NCI-H82 treated with DMSO at 0.1 percent for 48 hours (cell line): ENCODE results near the gene IQCK.

ENCODE experiments used
- DNase-seq: peaks from one replicate; lab custom pipeline; 2025; ENCODE audit not compliant: unreplicated experiment; lab: John Stamatoyannopoulos, UW

The IQCK gene

GRCh38 chr16:19857593-19858339, 139.7 kb downstream of the IQCK start:
- no peak for DNase-seq

GRCh38 chr16:19858340-19859018, 140.4 kb downstream of the IQCK start:
- DNase-seq, result no peak

- no peak for DNase-seq
Measured at GRCh38 chr16:19859166-19859565, 141.1 kb downstream of the IQCK start.

GRCh38 chr16:19859603-19860002, 141.5 kb downstream of the IQCK start:
- DNase-seq, result no peak

GRCh38 chr16:19860166-19861041, 142.3 kb downstream of the IQCK start:
- DNase-seq, result no peak

GRCh38 chr16:19861133-19861532, 143.1 kb downstream of the IQCK start:
- DNase-seq, result no peak

- no peak for DNase-seq
Measured at GRCh38 chr16:19861811-19862327, 143.8 kb downstream of the IQCK start.

- DNase-seq, result no peak
Measured at GRCh38 chr16:19863990-19864389, 145.9 kb downstream of the IQCK start.

- DNase-seq, result no peak
Measured at GRCh38 chr16:19864566-19864965, 146.5 kb downstream of the IQCK start.

GRCh38 chr16:19868421-19868820, 150.3 kb downstream of the IQCK start:
- no peak for DNase-seq

GRCh38 chr16:19871721-19872120, 153.7 kb downstream of the IQCK start:
- DNase-seq, result no peak

- no peak for DNase-seq
Measured at GRCh38 chr16:19872179-19872863, 154.2 kb downstream of the IQCK start.

GRCh38 chr16:19872935-19873334, 154.9 kb downstream of the IQCK start:
- DNase-seq, result no peak

- DNase-seq, result no peak
Measured at GRCh38 chr16:19874026-19874425, 156.0 kb downstream of the IQCK start.

- no peak for DNase-seq
Measured at GRCh38 chr16:19874851-19875546, 156.9 kb downstream of the IQCK start.

GRCh38 chr16:19875900-19876299, 157.8 kb downstream of the IQCK start:
- no peak for DNase-seq

GRCh38 chr16:19876501-19877059, 158.5 kb downstream of the IQCK start:
- no peak for DNase-seq

- DNase-seq, result no peak
Measured at GRCh38 chr16:19878757-19879156, 160.7 kb downstream of the IQCK start.

GRCh38 chr16:19879241-19879792, 161.2 kb downstream of the IQCK start:
- DNase-seq, result no peak

- DNase-seq, result no peak
Measured at GRCh38 chr16:19881028-19881427, 163.0 kb downstream of the IQCK start.
